Parathyroid adenoma (tissue), 2 donors: ENCODE results near the gene PPP2R1B.
A peak's percentile ranks its signal among the peaks of the same experiment; 100 is the strongest.

Experiments
- H2AFZ ChIP-seq: fragments of 300-600 bp; sonication (generic); one replicate; pipeline ENCODE4 v1.7.0; 2017; ENCODE audit warnings: antibody characterized with exemption, mild to moderate bottlenecking
- H3K27ac ChIP-seq: fragments of 300-600 bp; sonication (generic); one replicate; pipeline ENCODE4 v1.7.0; 2017
- H3K27me3 ChIP-seq: fragments of 300-600 bp; sonication (generic); one replicate; pipeline ENCODE4 v1.7.0; 2017; ENCODE audit warnings: low read length; ENCODE audit not compliant: control insufficient read depth, insufficient read depth
- H3K36me3 ChIP-seq: fragments of 300-600 bp; sonication (generic); one replicate; pipeline ENCODE4 v1.7.0; 2017; ENCODE audit warnings: low read length; ENCODE audit not compliant: control insufficient read depth, insufficient read depth
- H3K4me1 ChIP-seq: fragments of 300-600 bp; sonication (generic); one replicate; pipeline ENCODE4 v1.7.0; 2017; ENCODE audit warnings: control low read depth
- H3K4me2 ChIP-seq: fragments of 300-600 bp; sonication (generic); one replicate; pipeline ENCODE4 v1.7.0; 2017; ENCODE audit warnings: low read length
- H3K4me3 ChIP-seq: fragments of 300-600 bp; sonication (generic); one replicate; pipeline ENCODE4 v1.7.0; 2017; ENCODE audit warnings: low read depth, low read length
- H3K79me2 ChIP-seq: fragments of 300-600 bp; sonication (generic); one replicate; pipeline ENCODE4 v1.7.0; 2017; ENCODE audit warnings: control low read depth
- H3K9ac ChIP-seq: fragments of 300-600 bp; sonication (generic); one replicate; pipeline ENCODE4 v1.7.0; 2017; ENCODE audit warnings: mild to moderate bottlenecking
- H3K9me3 ChIP-seq: fragments of 300-600 bp; sonication (generic); one replicate; pipeline ENCODE4 v1.7.0; 2017; ENCODE audit warnings: low read length; ENCODE audit not compliant: control insufficient read depth
- TF ChIP-seq, protein P1 (sequence below): fragments of 300-600 bp; sonication (generic); IDR thresholded peaks from one replicate; pipeline ENCODE4 v1.7.0; 2017; ENCODE audit warnings: antibody characterized with exemption, mild to moderate bottlenecking
- donor health status: primary hyperparathyroidism.

PPP2R1B gene

DNA sequence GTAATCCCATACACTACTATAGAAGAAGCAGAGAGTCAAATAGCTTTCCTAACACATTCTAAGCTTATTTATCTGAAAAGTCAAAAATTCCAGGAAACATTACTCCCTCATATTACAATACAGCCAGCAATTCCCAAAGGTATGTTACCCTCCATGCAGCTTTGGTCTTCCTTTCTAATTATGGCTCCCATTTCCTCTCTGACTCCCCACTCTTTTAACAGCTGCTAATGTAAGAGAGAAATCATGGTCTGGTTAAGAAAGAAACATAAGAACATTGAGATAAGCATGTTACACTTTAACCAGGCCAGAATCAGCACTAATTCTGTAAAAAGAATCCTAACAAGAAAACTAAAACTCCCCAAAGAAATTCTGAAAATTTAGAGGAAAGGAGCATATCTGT, 6.8 kb downstream of the PPP2R1B start:
- Histone ChIP-seq H3K27me3 (no peaks in the 10 kb centered on the region), H3K27ac (peak overlapping the region; percentile 43), H3K4me1 (no peaks in the 10 kb centered on the region), H3K36me3 (no peaks in the 10 kb centered on the region), H3K9me3 (no peaks in the 10 kb centered on the region), H3K4me3 (no peak overlapping the region), H2AFZ (no peak overlapping the region), H3K79me2 (peaks cover 2% of the 10 kb centered on the region), H3K4me2 (no peak overlapping the region), H3K9ac (no peak overlapping the region)
- TF ChIP-seq, protein P1, sequence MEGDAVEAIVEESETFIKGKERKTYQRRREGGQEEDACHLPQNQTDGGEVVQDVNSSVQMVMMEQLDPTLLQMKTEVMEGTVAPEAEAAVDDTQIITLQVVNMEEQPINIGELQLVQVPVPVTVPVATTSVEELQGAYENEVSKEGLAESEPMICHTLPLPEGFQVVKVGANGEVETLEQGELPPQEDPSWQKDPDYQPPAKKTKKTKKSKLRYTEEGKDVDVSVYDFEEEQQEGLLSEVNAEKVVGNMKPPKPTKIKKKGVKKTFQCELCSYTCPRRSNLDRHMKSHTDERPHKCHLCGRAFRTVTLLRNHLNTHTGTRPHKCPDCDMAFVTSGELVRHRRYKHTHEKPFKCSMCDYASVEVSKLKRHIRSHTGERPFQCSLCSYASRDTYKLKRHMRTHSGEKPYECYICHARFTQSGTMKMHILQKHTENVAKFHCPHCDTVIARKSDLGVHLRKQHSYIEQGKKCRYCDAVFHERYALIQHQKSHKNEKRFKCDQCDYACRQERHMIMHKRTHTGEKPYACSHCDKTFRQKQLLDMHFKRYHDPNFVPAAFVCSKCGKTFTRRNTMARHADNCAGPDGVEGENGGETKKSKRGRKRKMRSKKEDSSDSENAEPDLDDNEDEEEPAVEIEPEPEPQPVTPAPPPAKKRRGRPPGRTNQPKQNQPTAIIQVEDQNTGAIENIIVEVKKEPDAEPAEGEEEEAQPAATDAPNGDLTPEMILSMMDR: no peak

DNA sequence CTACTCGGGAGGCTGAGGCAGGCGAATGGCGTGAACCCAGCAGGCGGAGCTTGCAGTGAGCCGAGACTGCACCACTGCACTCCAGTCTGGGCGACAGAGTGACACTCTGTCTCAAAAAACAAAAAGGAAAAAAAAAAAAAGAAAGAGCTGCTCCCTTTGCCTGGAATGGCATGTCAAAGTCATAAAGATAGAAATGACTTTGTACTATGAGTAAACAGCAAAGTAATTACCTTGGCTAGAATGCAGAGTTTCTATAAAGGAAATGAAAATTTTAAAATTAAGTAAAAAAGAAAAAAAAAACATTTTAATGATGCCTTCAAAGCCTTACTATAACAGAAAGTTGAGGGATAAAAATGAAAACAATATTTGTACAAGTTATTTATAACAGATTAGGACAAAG, 10.1 kb downstream of the PPP2R1B start:
- TF ChIP-seq, protein P1: no peak
- H3K9me3 ChIP-seq: no peaks in the 10 kb centered on the region
- no peaks in the 10 kb centered on the region for H3K27me3 ChIP-seq
- no peak overlapping the region for H3K4me2 ChIP-seq
- no peak overlapping the region for H2AFZ ChIP-seq
- no peaks in the 10 kb centered on the region for H3K4me1 ChIP-seq
- H3K9ac ChIP-seq: no peak overlapping the region
- no peaks in the 10 kb centered on the region for H3K36me3 ChIP-seq
- no peaks in the 10 kb centered on the region for H3K79me2 ChIP-seq
- no peak overlapping the region for H3K4me3 ChIP-seq
- no peak overlapping the region for H3K27ac ChIP-seq

DNA sequence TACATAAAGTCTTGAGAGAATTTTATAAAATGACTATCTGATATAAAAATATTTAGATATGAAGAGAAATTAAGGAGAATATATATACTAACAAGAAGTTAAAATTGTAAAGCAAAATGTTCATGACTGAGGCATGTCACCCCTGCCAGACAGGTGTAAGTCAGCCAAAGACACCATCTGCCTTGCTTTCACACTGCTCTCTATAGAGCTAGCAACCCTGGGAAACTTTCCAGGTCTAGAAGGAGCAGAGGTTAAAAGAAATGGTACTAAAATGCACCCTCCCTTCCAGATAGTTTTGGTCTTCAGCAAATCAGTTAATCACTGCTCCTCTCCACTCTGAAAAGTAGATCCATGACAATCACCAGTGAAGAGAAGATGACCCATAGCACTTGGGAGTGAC, 16.5 kb downstream of the PPP2R1B start:
- Histone ChIP-seq H3K27me3 (no peaks in the 10 kb centered on the region), H3K4me2 (no peak overlapping the region), H3K36me3 (no peaks in the 10 kb centered on the region), H3K4me3 (no peak overlapping the region), H3K4me1 (no peaks in the 10 kb centered on the region), H3K27ac (no peak overlapping the region), H3K79me2 (no peaks in the 10 kb centered on the region), H3K9ac (no peak overlapping the region), H2AFZ (no peak overlapping the region), H3K9me3 (no peaks in the 10 kb centered on the region)
- TF ChIP-seq, protein P1: no peak

DNA sequence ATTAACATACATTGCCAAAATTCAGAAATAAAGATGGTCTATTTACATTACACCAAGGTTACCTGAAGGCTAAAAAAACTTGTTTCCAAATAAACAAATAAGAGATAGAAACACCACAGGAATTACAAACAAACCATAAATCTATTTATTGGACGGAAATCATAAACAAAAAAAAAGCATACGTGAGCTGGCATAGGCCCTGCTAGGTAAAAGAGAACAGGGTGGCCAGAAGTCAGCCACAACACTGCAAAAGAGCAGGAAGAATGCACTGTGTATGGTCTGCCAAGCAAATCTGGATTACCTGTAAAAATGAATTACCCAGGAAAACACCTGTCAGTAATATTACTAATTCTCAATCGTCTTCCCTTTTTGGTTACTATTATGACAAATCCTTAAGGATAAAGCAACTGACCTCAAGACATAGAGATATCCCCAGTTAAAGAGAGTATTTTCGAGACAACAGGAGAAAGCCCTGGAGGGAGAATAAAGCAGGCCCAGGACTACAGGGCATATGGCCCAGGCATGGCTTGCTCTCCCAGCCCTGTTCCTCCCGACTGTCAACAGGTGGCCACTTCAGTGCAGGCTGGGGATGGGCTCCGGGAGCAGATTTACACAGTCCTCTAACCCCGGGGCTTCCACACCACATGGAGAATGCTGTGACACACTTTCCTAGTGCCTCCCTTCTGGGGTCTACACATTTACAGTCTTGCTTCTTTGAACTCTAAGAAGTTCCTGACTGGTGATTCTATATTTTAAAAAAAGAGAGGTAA, 18.0 kb downstream of the PPP2R1B start:
- no peak overlapping the region for H3K9ac ChIP-seq

More for the DNA sequence above, 18.0 kb downstream of the PPP2R1B start:
- H3K9me3 ChIP-seq: no peaks in the 10 kb centered on the region
- no peaks in the 10 kb centered on the region for H3K36me3 ChIP-seq
- H3K27ac ChIP-seq: no peak overlapping the region
- H3K79me2 ChIP-seq: no peaks in the 10 kb centered on the region
- H3K27me3 ChIP-seq: no peaks in the 10 kb centered on the region
- H3K4me3 ChIP-seq: no peak overlapping the region
- no peak overlapping the region for H3K4me2 ChIP-seq
- TF ChIP-seq, protein P1: no peak
- H3K4me1 ChIP-seq: no peaks in the 10 kb centered on the region
- H2AFZ ChIP-seq: no peak overlapping the region
